Uterus (tissue), 4 donors: ENCODE measurements around the gene EPN1. TPM values are rescaled to one million over a fixed set of nuclear protein-coding genes. Genes with fewer than 3 reads are reported as not detected.

ENCODE experiments used
- DNase-seq, 2 donors: peaks; one replicate each; pipeline ENCODE4 v3.0.0-alpha.2; 2019 to 2020
- H3K27ac ChIP-seq, 2 donors: fragments of 200-600 bp; sonication (generic); 1 replicate in 1 of 2; 2 replicates in 1 of 2; pipeline ENCODE4 v1.5.1; 2016 to 2018
- H3K27me3 ChIP-seq, 2 donors: fragments of 200-600 bp; sonication (generic); one replicate each; pipeline ENCODE4 v1.5.1; 2018 to 2019; ENCODE audit warnings: control low read depth in 1 of 2
- H3K36me3 ChIP-seq, 2 donors: fragments of 200-600 bp; sonication (generic); one replicate each; pipeline ENCODE4 v1.5.1; 2019; ENCODE audit warnings: control low read depth in 1 of 2
- H3K4me1 ChIP-seq, 2 donors: fragments of 200-600 bp; sonication (generic); one replicate each; pipeline ENCODE4 v1.5.1; 2018 to 2019; ENCODE audit warnings: control low read depth in 1 of 2
- H3K4me3 ChIP-seq, 2 donors: fragments of 200-600 bp; sonication (generic); 1 replicate in 1 of 2; 2 replicates in 1 of 2; pipeline ENCODE4 v1.5.1; 2018 to 2019; ENCODE audit warnings: mild to moderate bottlenecking in 1 of 2
- H3K9me3 ChIP-seq, 2 donors: fragments of 200-600 bp; sonication (generic); one replicate each; pipeline ENCODE4 v1.5.1; 2019; ENCODE audit warnings: control low read depth in 1 of 2
- POLR2A ChIP-seq, 2 donors: fragments of 450-650 bp; IDR thresholded peaks; one replicate each; pipeline ENCODE4 v1.6.1; 2016; ENCODE audit warnings: antibody characterized with exemption in 2 of 2, mild to moderate bottlenecking in 1 of 2, moderate library complexity in 1 of 2
- intact Hi-C: fragments of 100-400 bp; cut with DNase I; formaldehyde crosslinking; loops from one replicate; pipeline ENCODE4 v1.15.1; 2023; ENCODE audit warnings: low total_unique reads
- total RNA-seq, 4 donors: library from RNA; depleted of rRNA in 3 of 4; stranded (reverse); fragments of >200 nt in 3 of 4; gene quantifications; one replicate each; pipeline versions ENCODE4 v1.1.0 to v1.2.4, GENCODE V29; 2014 to 2023
- TF ChIP-seq, protein P1 (sequence below), 4 experiments: fragments of 200-600 bp in 2 of 4; fragments of 450-650 bp in 2 of 4; sonication (generic) in 2 of 4; IDR thresholded peaks; one replicate each; pipeline ENCODE4 v1.5.1; 2016 to 2019; ENCODE audit warnings: antibody characterized with exemption in 4 of 4, mild to moderate bottlenecking in 2 of 4, moderate library complexity in 1 of 4
- donor health status: DM: yes; HTN: yes; CAD: no.

The EPN1 gene
- total RNA-seq, 4 donors from 2014 or later = 27.9 to 88.4 (median 51.7) TPM

GRCh38 chr19:55649268-55650125, 25.5 kb upstream of the EPN1 start:
- no peaks in the 10 kb centered on the region for H3K36me3 ChIP-seq
- intact Hi-C loops = loop anchor here (10.0 kb wide), 1 partner anchor 535 kb away; the partner anchor contains the start of gene PPP1R12C
- no peak for DNase-seq
- peaks cover 0 to 8% of the 10 kb centered on the region in 2 donors for H3K4me1 ChIP-seq
- H3K9me3 ChIP-seq = no peaks in the 10 kb centered on the region
- no peaks in the 10 kb centered on the region for H3K27me3 ChIP-seq
- TF ChIP-seq, protein P1, sequence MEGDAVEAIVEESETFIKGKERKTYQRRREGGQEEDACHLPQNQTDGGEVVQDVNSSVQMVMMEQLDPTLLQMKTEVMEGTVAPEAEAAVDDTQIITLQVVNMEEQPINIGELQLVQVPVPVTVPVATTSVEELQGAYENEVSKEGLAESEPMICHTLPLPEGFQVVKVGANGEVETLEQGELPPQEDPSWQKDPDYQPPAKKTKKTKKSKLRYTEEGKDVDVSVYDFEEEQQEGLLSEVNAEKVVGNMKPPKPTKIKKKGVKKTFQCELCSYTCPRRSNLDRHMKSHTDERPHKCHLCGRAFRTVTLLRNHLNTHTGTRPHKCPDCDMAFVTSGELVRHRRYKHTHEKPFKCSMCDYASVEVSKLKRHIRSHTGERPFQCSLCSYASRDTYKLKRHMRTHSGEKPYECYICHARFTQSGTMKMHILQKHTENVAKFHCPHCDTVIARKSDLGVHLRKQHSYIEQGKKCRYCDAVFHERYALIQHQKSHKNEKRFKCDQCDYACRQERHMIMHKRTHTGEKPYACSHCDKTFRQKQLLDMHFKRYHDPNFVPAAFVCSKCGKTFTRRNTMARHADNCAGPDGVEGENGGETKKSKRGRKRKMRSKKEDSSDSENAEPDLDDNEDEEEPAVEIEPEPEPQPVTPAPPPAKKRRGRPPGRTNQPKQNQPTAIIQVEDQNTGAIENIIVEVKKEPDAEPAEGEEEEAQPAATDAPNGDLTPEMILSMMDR (IDR thresholded peaks at IDR 0.05) = no peak
- no peak for TF ChIP-seq POLR2A (IDR thresholded peaks at IDR 0.05)
- H3K4me3 ChIP-seq = peak overlapping the region; percentile 54 to 70
- peak overlapping the region; percentile 86 for H3K27ac ChIP-seq

GRCh38 chr19:55650126-55650557, 24.9 kb upstream of the EPN1 start:
- H3K4me1 ChIP-seq = peaks cover 0 to 5% of the 10 kb centered on the region in 2 donors
- intact Hi-C loops = no loop called here
- no peak overlapping the region for H3K4me3 ChIP-seq
- no peak overlapping the region for H3K27ac ChIP-seq
- no peaks in the 10 kb centered on the region for H3K9me3 ChIP-seq
- no peak for TF ChIP-seq POLR2A (IDR thresholded peaks at IDR 0.05)
- TF ChIP-seq, protein P1 (IDR thresholded peaks at IDR 0.05) = no peak
- DNase-seq = no peak
- no peaks in the 10 kb centered on the region for H3K36me3 ChIP-seq
- no peaks in the 10 kb centered on the region for H3K27me3 ChIP-seq

DNA sequence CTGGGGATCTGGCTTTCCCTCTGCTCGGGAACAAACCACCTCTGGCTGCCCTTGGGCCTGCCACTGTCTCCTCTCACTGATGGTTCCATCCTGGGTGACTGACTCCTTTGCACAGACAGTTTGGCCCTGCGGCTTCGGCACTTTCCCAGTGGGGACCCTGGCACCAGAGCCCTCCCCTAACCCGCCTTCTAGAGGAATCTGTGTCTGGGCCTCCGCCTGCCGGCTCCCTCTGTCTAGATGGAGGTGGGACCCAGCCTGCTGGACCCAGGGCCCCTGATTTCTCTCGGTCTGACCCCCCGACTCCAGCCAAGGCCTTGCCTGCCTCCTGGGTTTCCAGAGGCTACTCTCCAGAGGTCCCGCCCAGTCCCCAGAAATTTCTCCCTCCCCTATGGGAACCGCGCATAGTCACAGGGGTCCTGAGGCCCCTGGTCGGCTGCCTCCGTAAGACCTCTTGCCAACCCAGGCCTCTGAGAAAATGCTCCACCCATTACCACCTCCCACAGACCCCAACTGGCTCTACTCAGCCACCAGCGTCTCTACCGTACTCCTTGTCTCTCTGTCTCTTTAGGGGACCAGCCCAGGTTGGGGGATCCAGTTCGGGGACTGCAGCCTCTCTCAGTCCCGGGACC, 24.3 kb upstream of the EPN1 start:
- Histone ChIP-seq H3K4me1 (peaks cover 0 to 5% of the 10 kb centered on the region in 2 donors), H3K27me3 (no peaks in the 10 kb centered on the region), H3K36me3 (no peaks in the 10 kb centered on the region), H3K4me3 (no peak overlapping the region), H3K9me3 (no peaks in the 10 kb centered on the region), H3K27ac (no peak overlapping the region)
- TF ChIP-seq, protein P1 (IDR thresholded peaks at IDR 0.05) = no peak
- TF ChIP-seq POLR2A (IDR thresholded peaks at IDR 0.05) = no peak
- no peak for DNase-seq
- intact Hi-C loops = no loop called here

- Histone ChIP-seq H3K27ac (no peak overlapping the region), H3K4me1 (peaks cover 4 to 9% of the 10 kb centered on the region in 2 donors), H3K9me3 (no peaks in the 10 kb centered on the region), H3K27me3 (no peaks in the 10 kb centered on the region), H3K36me3 (no peaks in the 10 kb centered on the region), H3K4me3 (no peak overlapping the region)
- intact Hi-C loops = no loop called here
- TF ChIP-seq, protein P1 (IDR thresholded peaks at IDR 0.05) = no peak
- TF ChIP-seq POLR2A (IDR thresholded peaks at IDR 0.05) = no peak
- no peak for DNase-seq
Measured at GRCh38 chr19:55651236-55651635, 23.8 kb upstream of the EPN1 start.
